ENCODE results near the gene MRPS6. TPM values are rescaled to one million over a fixed set of nuclear protein-coding genes. Genes with fewer than 3 reads are reported as not detected.

Gene MRPS6
- total and polyA plus RNA-seq, 10 of the 15 experiments (the other 5 are each of a cell fraction or from before 2014, with no cell fraction given) = 32.5 to 232 (median 90.3) TPM

DNA sequence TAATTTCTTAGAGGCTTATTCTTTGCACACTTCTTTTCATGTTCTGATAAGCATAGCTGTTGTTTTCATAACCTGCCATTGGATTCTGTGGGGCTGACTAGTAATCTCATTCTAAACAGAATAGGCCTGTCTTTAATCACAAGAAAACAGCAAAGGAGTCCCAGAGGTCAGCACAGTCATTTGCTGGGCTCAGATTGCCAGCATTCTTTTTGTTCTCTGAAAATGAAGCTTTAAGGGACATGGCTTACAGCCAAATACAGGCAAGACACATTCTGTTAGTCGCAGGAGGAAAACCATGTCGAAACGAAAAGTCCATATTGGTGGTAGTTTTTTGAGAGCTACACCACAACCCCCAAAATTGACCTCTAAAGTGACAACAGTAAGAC, 75.0 kb downstream of the MRPS6 start (continued):
- TF ChIP-seq RAD51 (IDR thresholded peaks at IDR 0.05) = no peak
- no peak for TF ChIP-seq ZBTB40 (IDR thresholded peaks at IDR 0.05; ENCODE audit: borderline replicate concordance)
- TF ChIP-seq, protein P1, sequence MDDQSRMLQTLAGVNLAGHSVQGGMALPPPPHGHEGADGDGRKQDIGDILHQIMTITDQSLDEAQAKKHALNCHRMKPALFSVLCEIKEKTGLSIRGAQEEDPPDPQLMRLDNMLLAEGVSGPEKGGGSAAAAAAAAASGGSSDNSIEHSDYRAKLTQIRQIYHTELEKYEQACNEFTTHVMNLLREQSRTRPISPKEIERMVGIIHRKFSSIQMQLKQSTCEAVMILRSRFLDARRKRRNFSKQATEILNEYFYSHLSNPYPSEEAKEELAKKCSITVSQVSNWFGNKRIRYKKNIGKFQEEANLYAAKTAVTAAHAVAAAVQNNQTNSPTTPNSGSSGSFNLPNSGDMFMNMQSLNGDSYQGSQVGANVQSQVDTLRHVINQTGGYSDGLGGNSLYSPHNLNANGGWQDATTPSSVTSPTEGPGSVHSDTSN (IDR thresholded peaks at IDR 0.05; ENCODE audit: insufficient replicate concordance, low read depth, low read length) = no peak
- TF ChIP-seq SMARCA5 (IDR thresholded peaks at IDR 0.05) = no peak
- TF ChIP-seq STAT1 (conservative IDR thresholded peaks at IDR 0.05) = no peak
- TF ChIP-seq KAT2A (conservative IDR thresholded peaks at IDR 0.05; ENCODE audit: control insufficient read depth, low read depth, low read length) = no peak
- TF ChIP-seq ELK1 (IDR thresholded peaks at IDR 0.05; ENCODE audit: low read depth, low read length) = no peak
- TF ChIP-seq HCFC1 (IDR thresholded peaks at IDR 0.05; ENCODE audit: low read length) = no peak
- TF ChIP-seq SP1 (IDR thresholded peaks at IDR 0.05; ENCODE audit: low read depth, low read length) = no peak
- TF ChIP-seq SREBF2 (IDR thresholded peaks at IDR 0.05; ENCODE audit: low read length) = no peak
- TF ChIP-seq YY1 (IDR thresholded peaks at IDR 0.05; ENCODE audit: low read depth, low read length) = no peak

Data from GM12878 (cell line).